Mesothelial cell of epicardium (in vitro differentiated cells): Measurements from ENCODE around the gene RBM8A. TPM values are rescaled to one million over a fixed set of nuclear protein-coding genes. Genes with fewer than 3 reads are reported as not detected.

ENCODE experiments used
- DNase-seq, 2 experiments: peaks; one replicate each; pipeline ENCODE4 v3.0.0; 2021; ENCODE audit warnings: low spot score in 2 of 2; ENCODE audit not compliant: unreplicated experiment in 2 of 2
- H3K27ac Mint-ChIP-seq: 2 replicates; pipeline ENCODE4 v1.8.0; 2021; ENCODE audit warnings: mixed read lengths
- H3K27me3 Mint-ChIP-seq: 2 replicates; pipeline ENCODE4 v1.8.0; 2021; ENCODE audit warnings: low read depth, mixed read lengths
- H3K36me3 Mint-ChIP-seq: 2 replicates; pipeline ENCODE4 v1.8.0; 2021; ENCODE audit warnings: mixed read lengths
- H3K4me1 Mint-ChIP-seq: 2 replicates; pipeline ENCODE4 v1.8.0; 2021; ENCODE audit warnings: mixed read lengths
- H3K4me3 Mint-ChIP-seq: 2 replicates; pipeline ENCODE4 v1.8.0; 2021; ENCODE audit warnings: mild to moderate bottlenecking, moderate library complexity, mixed read lengths
- H3K9me3 Mint-ChIP-seq: 2 replicates; pipeline ENCODE4 v1.8.0; 2021; ENCODE audit warnings: mixed read lengths
- CTCF ChIP-seq: fragments of 200-600 bp; sonication (generic); IDR thresholded peaks from one replicate; pipeline ENCODE4 v1.5.0; 2021; ENCODE audit warnings: antibody characterized with exemption; ENCODE audit not compliant: unreplicated experiment
- total RNA-seq: library from RNA; stranded (reverse); gene quantifications from 3 replicates; pipeline ENCODE4 v1.2.1, GENCODE V29; 2021

The RBM8A gene
- total RNA-seq = 146 to 154 TPM (median 148 TPM) in 3 replicates

GRCh38 chr1:145927063-145927886, at the start of gene RBM8A:
TSS of gene RBM8A (minus strand) at chr1:145927484. CDS start at chr1:145927426, 58 bp downstream.
- H3K4me1 Mint-ChIP-seq = peaks cover 3% of the 10 kb centered on the region
- no peaks in the 10 kb centered on the region for H3K9me3 Mint-ChIP-seq
- H3K27me3 Mint-ChIP-seq = no peaks in the 10 kb centered on the region
- H3K36me3 Mint-ChIP-seq = peaks cover 11% of the 10 kb centered on the region
- peak; percentile 67 to 83 for DNase-seq
- peak; percentile 51 for TF ChIP-seq CTCF
- H3K4me3 Mint-ChIP-seq = no peak within 1 kb of the TSS
- no peak within 1 kb of the TSS for H3K27ac Mint-ChIP-seq

- no peak overlapping the region for H3K4me3 Mint-ChIP-seq
- H3K9me3 Mint-ChIP-seq = no peaks in the 10 kb centered on the region
- no peaks in the 10 kb centered on the region for H3K4me1 Mint-ChIP-seq
- DNase-seq = no peak
- H3K27ac Mint-ChIP-seq = no peak overlapping the region
- H3K36me3 Mint-ChIP-seq = no peaks in the 10 kb centered on the region
- no peaks in the 10 kb centered on the region for H3K27me3 Mint-ChIP-seq
- TF ChIP-seq CTCF = no peak
Observed at GRCh38 chr1:145977016-145977415, 49.7 kb upstream of the RBM8A start.

DNA sequence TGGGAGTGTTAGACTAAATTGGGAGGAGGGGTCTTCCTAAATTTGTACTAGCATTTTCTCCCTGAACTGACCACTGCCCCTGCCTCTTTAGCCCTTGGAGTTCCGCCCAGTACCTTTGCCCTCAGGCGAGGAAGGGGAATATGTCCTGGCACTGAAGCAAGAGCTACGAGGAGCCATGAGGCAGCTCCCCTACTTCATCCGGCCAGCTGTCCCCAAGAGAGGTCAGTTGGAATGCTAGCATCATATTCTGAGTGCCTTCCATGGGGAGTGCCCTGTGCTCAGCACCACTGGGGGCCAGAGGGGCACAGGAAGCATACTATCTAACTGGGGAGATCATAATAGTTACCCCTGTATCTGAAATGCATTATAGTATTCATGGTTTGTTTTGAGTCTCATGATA, 47.9 kb upstream of the RBM8A start:
- Mint-ChIP-seq H3K4me1 (no peaks in the 10 kb centered on the region), H3K4me3 (no peak overlapping the region), H3K36me3 (no peaks in the 10 kb centered on the region), H3K27ac (no peak overlapping the region), H3K27me3 (no peaks in the 10 kb centered on the region), H3K9me3 (no peaks in the 10 kb centered on the region)
- no peak for TF ChIP-seq CTCF
- no peak for DNase-seq

DNA sequence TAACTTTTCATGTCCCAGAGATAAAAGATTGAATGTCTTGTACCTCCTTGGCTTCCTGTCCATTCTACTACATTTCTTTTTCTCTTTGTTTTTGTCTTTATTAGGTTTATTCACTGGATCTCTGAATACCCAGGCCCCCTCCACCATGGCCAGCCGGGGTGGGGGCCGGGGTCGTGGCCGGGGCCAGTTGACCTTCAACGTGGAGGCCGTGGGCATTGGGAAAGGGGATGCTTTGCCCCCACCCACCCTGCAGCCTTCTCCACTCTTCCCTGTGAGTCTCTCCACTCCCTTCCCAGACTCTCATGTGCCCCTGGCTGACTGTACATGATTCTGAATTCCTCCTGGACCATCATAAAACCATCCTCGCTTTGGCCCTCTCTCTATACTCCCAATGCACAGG, 47.4 kb upstream of the RBM8A start:
- no peak for DNase-seq
- no peak for TF ChIP-seq CTCF
- Mint-ChIP-seq H3K36me3 (no peaks in the 10 kb centered on the region), H3K4me1 (no peaks in the 10 kb centered on the region), H3K4me3 (no peak overlapping the region), H3K27me3 (no peaks in the 10 kb centered on the region), H3K27ac (no peak overlapping the region), H3K9me3 (no peaks in the 10 kb centered on the region)

GRCh38 chr1:145972580-145972979, 45.3 kb upstream of the RBM8A start:
- TF ChIP-seq CTCF = no peak
- Mint-ChIP-seq H3K27me3 (no peaks in the 10 kb centered on the region), H3K4me3 (no peak overlapping the region), H3K36me3 (peaks cover 4% of the 10 kb centered on the region), H3K27ac (no peak overlapping the region), H3K9me3 (peaks cover 5% of the 10 kb centered on the region), H3K4me1 (no peaks in the 10 kb centered on the region)
- DNase-seq = no peak

DNA sequence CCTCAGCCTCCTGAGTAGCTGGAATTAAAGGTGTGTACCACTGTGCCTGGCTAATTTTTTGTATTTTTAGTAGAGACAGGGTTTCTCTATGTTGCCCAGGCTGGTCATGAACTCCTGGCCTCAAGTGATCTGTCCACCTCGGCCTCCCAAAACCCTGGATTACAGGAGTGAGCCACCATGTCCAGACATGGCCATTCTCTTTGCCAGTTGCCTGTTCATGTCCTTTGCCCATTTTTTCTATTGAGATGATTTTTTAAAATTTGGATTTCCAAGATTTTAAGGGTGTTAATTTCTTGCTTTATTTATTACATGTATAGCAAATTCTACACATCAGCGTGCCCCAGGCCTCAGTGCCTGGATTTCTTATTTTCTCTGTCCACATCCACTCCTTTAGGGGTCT, 40.0 kb upstream of the RBM8A start:
- H3K4me1 Mint-ChIP-seq = peaks cover 23% of the 10 kb centered on the region
- no peak overlapping the region for H3K4me3 Mint-ChIP-seq
- peaks cover 6% of the 10 kb centered on the region for H3K27me3 Mint-ChIP-seq
- peaks cover 5% of the 10 kb centered on the region for H3K36me3 Mint-ChIP-seq
- H3K9me3 Mint-ChIP-seq = peaks cover 8% of the 10 kb centered on the region
- no peak overlapping the region for H3K27ac Mint-ChIP-seq
- TF ChIP-seq CTCF = no peak
- no peak for DNase-seq
